ENCODE results near the gene SNAPIN. TPM values are rescaled to one million over a fixed set of nuclear protein-coding genes. Genes with fewer than 3 reads are reported as not detected.
A peak's percentile ranks its signal among the peaks of the same experiment; 100 is the strongest.

Gene SNAPIN
- total RNA-seq, 4 donors from 2014 or later = 58.9 to 77.4 (median 69.4) TPM

DNA sequence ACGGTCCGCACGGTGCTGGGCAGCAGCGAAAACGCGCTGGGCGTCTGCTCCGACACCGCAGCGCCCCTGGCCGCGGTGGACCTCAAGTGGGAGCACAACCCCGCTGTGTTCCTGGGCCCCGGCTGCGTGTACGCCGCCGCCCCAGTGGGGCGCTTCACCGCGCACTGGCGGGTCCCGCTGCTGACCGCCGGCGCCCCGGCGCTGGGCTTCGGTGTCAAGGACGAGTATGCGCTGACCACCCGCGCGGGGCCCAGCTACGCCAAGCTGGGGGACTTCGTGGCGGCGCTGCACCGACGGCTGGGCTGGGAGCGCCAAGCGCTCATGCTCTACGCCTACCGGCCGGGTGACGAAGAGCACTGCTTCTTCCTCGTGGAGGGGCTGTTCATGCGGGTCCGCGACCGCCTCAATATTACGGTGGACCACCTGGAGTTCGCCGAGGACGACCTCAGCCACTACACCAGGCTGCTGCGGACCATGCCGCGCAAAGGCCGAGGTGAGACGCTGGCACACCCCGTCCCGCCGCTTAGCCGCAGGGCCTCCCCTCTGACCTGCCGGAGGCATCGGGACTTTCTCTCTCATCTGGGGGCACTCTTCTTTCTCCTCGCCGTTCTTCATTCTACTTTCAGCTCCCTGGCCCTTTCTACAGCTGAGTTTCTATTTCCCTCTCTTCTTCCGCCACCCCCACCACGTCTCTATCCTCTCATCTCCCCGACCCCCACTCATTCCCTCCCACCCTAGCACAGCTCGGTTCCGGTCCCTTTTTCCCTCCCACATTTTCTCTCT lies 21.0 kb downstream of the SNAPIN start:
- H3K27ac ChIP-seq = peak overlapping the region in 3 of 4 donors; percentile 73 to 82 (median 76)
- no peaks in the 10 kb centered on the region for H3K9me3 ChIP-seq
- WGBS, 2 donors (ENCODE audit: low coverage in 1 of 2) = 5 to 20% methylated on average over 12 to 18 of the region's 73 CpGs
- peak overlapping the region; percentile 36 to 72 for H3K4me3 ChIP-seq
- TF ChIP-seq EP300 (IDR thresholded peaks at IDR 0.05) (no peak), POLR2A (IDR thresholded peaks at IDR 0.05) (no peak), POLR2AphosphoS5 (IDR thresholded peaks at IDR 0.05) (no peak)
- TF ChIP-seq, protein P1, sequence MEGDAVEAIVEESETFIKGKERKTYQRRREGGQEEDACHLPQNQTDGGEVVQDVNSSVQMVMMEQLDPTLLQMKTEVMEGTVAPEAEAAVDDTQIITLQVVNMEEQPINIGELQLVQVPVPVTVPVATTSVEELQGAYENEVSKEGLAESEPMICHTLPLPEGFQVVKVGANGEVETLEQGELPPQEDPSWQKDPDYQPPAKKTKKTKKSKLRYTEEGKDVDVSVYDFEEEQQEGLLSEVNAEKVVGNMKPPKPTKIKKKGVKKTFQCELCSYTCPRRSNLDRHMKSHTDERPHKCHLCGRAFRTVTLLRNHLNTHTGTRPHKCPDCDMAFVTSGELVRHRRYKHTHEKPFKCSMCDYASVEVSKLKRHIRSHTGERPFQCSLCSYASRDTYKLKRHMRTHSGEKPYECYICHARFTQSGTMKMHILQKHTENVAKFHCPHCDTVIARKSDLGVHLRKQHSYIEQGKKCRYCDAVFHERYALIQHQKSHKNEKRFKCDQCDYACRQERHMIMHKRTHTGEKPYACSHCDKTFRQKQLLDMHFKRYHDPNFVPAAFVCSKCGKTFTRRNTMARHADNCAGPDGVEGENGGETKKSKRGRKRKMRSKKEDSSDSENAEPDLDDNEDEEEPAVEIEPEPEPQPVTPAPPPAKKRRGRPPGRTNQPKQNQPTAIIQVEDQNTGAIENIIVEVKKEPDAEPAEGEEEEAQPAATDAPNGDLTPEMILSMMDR (IDR thresholded peaks at IDR 0.05) = peak in 3 of 4 experiments; percentile 33 to 41 (median 40)
- H3K4me1 ChIP-seq = peaks cover 0 to 31% (median 7%) of the 10 kb centered on the region in 3 donors
- peaks cover 0 to 15% of the 10 kb centered on the region in 2 donors for H3K36me3 ChIP-seq
- peak; percentile 27 for ATAC-seq
- peaks cover 25% of the 10 kb centered on the region for H3K27me3 ChIP-seq

DNA sequence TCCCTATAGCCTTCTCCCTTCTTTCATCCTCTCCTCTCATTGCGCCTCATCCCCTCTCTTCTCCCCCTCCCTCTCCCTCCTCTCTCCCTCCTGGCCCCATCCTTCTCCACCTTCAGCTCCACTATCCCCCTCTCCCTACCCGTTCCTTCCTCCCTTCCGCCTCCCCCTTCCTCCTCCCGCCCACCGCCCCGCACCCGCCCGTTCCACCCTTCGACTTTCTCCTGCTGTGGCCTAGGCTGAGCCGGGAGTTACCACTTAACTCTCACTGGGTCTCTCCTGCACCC lies 21.6 kb downstream of the SNAPIN start:
- peaks cover 0 to 31% (median 7%) of the 10 kb centered on the region in 3 donors for H3K4me1 ChIP-seq
- peak overlapping the region in 3 of 4 donors; percentile 73 to 82 (median 76) for H3K27ac ChIP-seq
- ATAC-seq = no peak
- WGBS, 2 donors (ENCODE audit: low coverage in 1 of 2) = 23 to 71% methylated on average over 1 to 9 of the region's 10 CpGs
- H3K36me3 ChIP-seq = peaks cover 0 to 15% of the 10 kb centered on the region in 2 donors
- H3K4me3 ChIP-seq = peak overlapping the region; percentile 1 to 72
- H3K27me3 ChIP-seq = peaks cover 25% of the 10 kb centered on the region
- TF ChIP-seq, protein P1 (IDR thresholded peaks at IDR 0.05) = no peak
- TF ChIP-seq POLR2AphosphoS5 (IDR thresholded peaks at IDR 0.05) (no peak), POLR2A (IDR thresholded peaks at IDR 0.05) (no peak), EP300 (IDR thresholded peaks at IDR 0.05) (no peak)
- no peaks in the 10 kb centered on the region for H3K9me3 ChIP-seq

DNA sequence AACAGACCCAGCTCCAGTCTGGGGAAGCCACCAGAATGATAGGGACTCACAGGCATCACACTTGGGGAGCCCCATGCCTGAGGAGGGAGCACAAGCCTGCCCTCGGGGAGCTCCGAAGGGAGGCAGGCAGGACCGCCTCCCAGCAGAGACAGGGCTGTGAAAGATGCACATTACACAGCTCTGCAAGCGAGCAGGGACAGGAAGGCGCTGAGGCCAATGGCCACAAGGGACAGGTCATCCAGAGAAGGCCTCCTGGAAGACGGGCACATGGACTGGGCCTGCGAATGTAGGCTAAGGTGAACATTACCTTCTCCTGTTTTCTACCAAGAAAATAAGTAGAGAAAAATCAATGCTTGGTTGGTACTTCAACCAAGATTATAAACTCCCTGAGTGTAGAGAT lies 24.2 kb downstream of the SNAPIN start:
- WGBS, 2 donors (ENCODE audit: low coverage in 1 of 2) = 40 to 84% methylated on average over 1 to 7 of the region's 7 CpGs
- no peak for TF ChIP-seq EP300 (IDR thresholded peaks at IDR 0.05)
- TF ChIP-seq, protein P1 (IDR thresholded peaks at IDR 0.05) = no peak
- no peak for TF ChIP-seq POLR2A (IDR thresholded peaks at IDR 0.05)
- TF ChIP-seq POLR2AphosphoS5 (IDR thresholded peaks at IDR 0.05) = no peak
- Histone ChIP-seq H3K4me3 (no peak overlapping the region), H3K27ac (no peak overlapping the region), H3K4me1 (peaks cover 0 to 25% (median 7%) of the 10 kb centered on the region in 3 donors), H3K9me3 (no peaks in the 10 kb centered on the region), H3K27me3 (peaks cover 25% of the 10 kb centered on the region), H3K36me3 (peaks cover 0 to 36% of the 10 kb centered on the region in 2 donors)
- ATAC-seq = no peak

DNA sequence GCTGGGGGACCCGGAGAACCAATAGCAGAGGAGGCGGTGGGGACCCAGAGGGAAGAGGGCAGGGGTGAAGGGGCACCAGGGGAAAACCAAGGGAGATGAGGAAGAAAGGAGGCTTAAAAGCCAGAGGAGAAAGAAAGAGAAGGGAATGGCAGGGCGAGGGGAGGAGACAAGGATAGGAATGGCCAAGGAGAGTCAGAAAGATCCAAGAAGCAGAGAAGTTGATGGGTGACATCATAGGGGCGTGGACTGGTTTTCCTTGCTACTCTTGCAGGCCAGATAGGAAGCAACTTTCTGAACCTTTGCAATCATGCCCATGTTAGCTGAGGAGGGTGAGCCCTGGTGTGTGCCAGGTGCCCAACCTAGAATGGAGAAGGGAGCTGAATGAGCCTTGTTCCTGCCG lies 25.4 kb downstream of the SNAPIN start:
- H3K27ac ChIP-seq = peak overlapping the region in 1 of 4 donors; percentile 12
- peaks cover 0 to 47% of the 10 kb centered on the region in 2 donors for H3K36me3 ChIP-seq
- H3K27me3 ChIP-seq = peaks cover 16% of the 10 kb centered on the region
- WGBS, 2 donors (ENCODE audit: low coverage in 1 of 2) = 62 to 86% methylated on average over 1 to 3 of the region's 5 CpGs
- no peak overlapping the region for H3K4me3 ChIP-seq
- H3K9me3 ChIP-seq = no peaks in the 10 kb centered on the region
- H3K4me1 ChIP-seq = peaks cover 0 to 14% (median 3%) of the 10 kb centered on the region in 3 donors
- peak; percentile 33 for ATAC-seq
- TF ChIP-seq POLR2AphosphoS5 (IDR thresholded peaks at IDR 0.05) = no peak
- TF ChIP-seq POLR2A (IDR thresholded peaks at IDR 0.05) = no peak
- TF ChIP-seq, protein P1 (IDR thresholded peaks at IDR 0.05) = no peak
- no peak for TF ChIP-seq EP300 (IDR thresholded peaks at IDR 0.05)

DNA sequence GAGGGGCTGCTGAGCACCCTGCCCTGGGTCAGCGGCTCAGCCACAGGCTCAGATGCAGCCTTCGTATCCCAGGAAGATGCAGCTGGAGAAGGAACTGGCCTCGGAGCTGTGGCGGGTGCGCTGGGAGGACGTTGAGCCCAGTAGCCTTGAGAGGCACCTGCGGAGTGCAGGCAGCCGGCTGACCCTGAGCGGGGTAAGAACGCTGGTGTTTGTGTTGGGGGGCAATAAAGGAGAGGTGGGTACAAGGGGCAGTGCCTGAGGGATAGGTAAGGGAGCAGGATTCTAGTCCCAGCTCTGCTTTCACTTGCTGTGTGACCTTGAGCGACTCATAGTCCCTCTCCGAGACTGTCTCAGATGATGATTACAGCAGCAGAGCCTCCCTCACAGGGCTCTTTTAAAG lies 26.4 kb downstream of the SNAPIN start:
- Histone ChIP-seq H3K9me3 (no peaks in the 10 kb centered on the region), H3K27ac (no peak overlapping the region), H3K4me1 (peaks cover 0 to 4% (median 0%) of the 10 kb centered on the region in 3 donors), H3K4me3 (no peak overlapping the region), H3K36me3 (peaks cover 0 to 57% of the 10 kb centered on the region in 2 donors), H3K27me3 (peaks cover 6% of the 10 kb centered on the region)
- 100% methylated on average over 1 to 2 of the region's 12 CpGs for WGBS, 2 donors (ENCODE audit: low coverage in 1 of 2)
- TF ChIP-seq POLR2A (IDR thresholded peaks at IDR 0.05) (no peak), POLR2AphosphoS5 (IDR thresholded peaks at IDR 0.05) (no peak), EP300 (IDR thresholded peaks at IDR 0.05) (no peak)
- TF ChIP-seq, protein P1 (IDR thresholded peaks at IDR 0.05) = no peak
- ATAC-seq = no peak

All from gastroesophageal sphincter (tissue), 4 donors.